Stimulated activated CD4-positive, alpha-beta T cell treated with anti-CD3 and anti-CD28 coated beads, TNF-alpha, amount 100 ng/mL, for 24 hours (primary cell): ENCODE data around the gene CCDC102B.
"Not testable (repeated sequence)": the region's sequence is repeated elsewhere in the genome, so short reads cannot be mapped to it uniquely, and the experiment has no call there.

Experiments
- DNase-seq, 3 experiments: peaks; one replicate each; pipeline ENCODE4 v3.0.0-alpha.2; 2020; ENCODE audit warnings: low read depth in 3 of 3

CCDC102B gene

GRCh38 chr18:68979737-68980136, 181.9 kb downstream of the CCDC102B start:
- no peak for DNase-seq

- DNase-seq, result no peak
Measured at GRCh38 chr18:68983126-68983525, 185.2 kb downstream of the CCDC102B start.

GRCh38 chr18:68984342-68984741, 186.5 kb downstream of the CCDC102B start:
- DNase-seq, result no peak

GRCh38 chr18:68985172-68985820, 187.4 kb downstream of the CCDC102B start:
- no peak for DNase-seq

- DNase-seq, result no peak
Measured at GRCh38 chr18:68991286-68991685, 193.4 kb downstream of the CCDC102B start.

- DNase-seq, result no peak
Measured at GRCh38 chr18:68992719-68993482, 195.0 kb downstream of the CCDC102B start.

GRCh38 chr18:68995675-68996074, 197.8 kb downstream of the CCDC102B start:
- DNase-seq, result no peak

- no peak for DNase-seq
Measured at GRCh38 chr18:68997845-68998244, 200.0 kb downstream of the CCDC102B start.

- no peak for DNase-seq
Measured at GRCh38 chr18:69000366-69000765, 202.5 kb downstream of the CCDC102B start.

- no peak for DNase-seq
Measured at GRCh38 chr18:69002233-69002632, 204.4 kb downstream of the CCDC102B start.

GRCh38 chr18:69006212-69006611, 208.3 kb downstream of the CCDC102B start:
- not testable (repeated sequence) for DNase-seq

- DNase-seq, result no peak
Measured at GRCh38 chr18:69008538-69008937, 210.7 kb downstream of the CCDC102B start.

- no peak for DNase-seq
Measured at GRCh38 chr18:69021211-69021805, 223.4 kb downstream of the CCDC102B start.

- DNase-seq, result no peak
Measured at GRCh38 chr18:69022426-69022825, 224.5 kb downstream of the CCDC102B start.

GRCh38 chr18:69031571-69031970, 233.7 kb downstream of the CCDC102B start:
- DNase-seq, result no peak

- DNase-seq, result no peak
Measured at GRCh38 chr18:69032009-69032408, 234.1 kb downstream of the CCDC102B start.

GRCh38 chr18:69035756-69036155, 237.9 kb downstream of the CCDC102B start:
- no peak for DNase-seq

GRCh38 chr18:69044215-69044614, 246.3 kb downstream of the CCDC102B start:
- DNase-seq, result no peak

GRCh38 chr18:69064063-69064462, 266.2 kb downstream of the CCDC102B start:
- DNase-seq, result no peak

- DNase-seq, result no peak
Measured at GRCh38 chr18:69067048-69067447, 269.2 kb downstream of the CCDC102B start.

GRCh38 chr18:69071680-69072079, 273.8 kb downstream of the CCDC102B start:
- DNase-seq, result no peak

- DNase-seq, result no peak
Measured at GRCh38 chr18:69081846-69082245, 284.0 kb downstream of the CCDC102B start.

GRCh38 chr18:69082499-69082898, 284.6 kb downstream of the CCDC102B start:
- DNase-seq, result no peak
